ENCODE data around the gene SPO11.

- TF ChIP-seq CTCF (CRISPR knock-in tag; IDR thresholded peaks at IDR 0.05) (no peak), SMARCC2 (IDR thresholded peaks at IDR 0.05) (no peak)
Measured at GRCh38 chr20:57317789-57318371, 11.7 kb upstream of the SPO11 start.
